Aorta (tissue), 5 donors: Measurements from ENCODE around the gene TMPRSS3. TPM values are rescaled to one million over a fixed set of nuclear protein-coding genes. Genes with fewer than 3 reads are reported as not detected.

Experiments used
- ATAC-seq: fragments of 200-7000 bp; cut with Tn5 transposase; one replicate; pipeline ENCODE4 v1.9.1; 2022; ENCODE audit warnings: moderate library complexity; ENCODE audit not compliant: low FRiP score
- DNase-seq, 2 donors: peaks; one replicate each; pipeline ENCODE4 v3.0.0-alpha.2; 2020
- H3K27ac ChIP-seq, 2 donors: one replicate each; pipeline ENCODE4 v1.5.1; 2013; ENCODE audit warnings: low read length in 2 of 2, mild to moderate bottlenecking in 2 of 2, moderate library complexity in 2 of 2, control low read depth in 1 of 2, inconsistent platforms in 1 of 2, low read depth in 1 of 2
- H3K27me3 ChIP-seq, 2 donors: one replicate each; pipeline ENCODE4 v1.6.1; 2013; ENCODE audit warnings: control low read depth in 1 of 2, low read length in 1 of 2, mild to moderate bottlenecking in 1 of 2, moderate library complexity in 1 of 2; ENCODE audit not compliant: insufficient read depth in 2 of 2, control insufficient read depth in 1 of 2
- H3K36me3 ChIP-seq, 2 donors: one replicate each; pipeline ENCODE4 v1.6.1; 2013; ENCODE audit warnings: control low read depth in 1 of 2, low read length in 1 of 2, mild to moderate bottlenecking in 1 of 2; ENCODE audit not compliant: insufficient read depth in 2 of 2, control insufficient read depth in 1 of 2
- H3K4me1 ChIP-seq, 2 donors: one replicate each; pipeline ENCODE4 v1.6.1; 2013; ENCODE audit warnings: low read length in 2 of 2, control low read depth in 1 of 2, mild to moderate bottlenecking in 1 of 2, moderate library complexity in 1 of 2; ENCODE audit not compliant: insufficient read depth in 2 of 2, control insufficient read depth in 1 of 2
- H3K4me3 ChIP-seq, 2 donors: one replicate each; pipeline ENCODE4 v1.5.1; 2013; ENCODE audit warnings: low read length in 2 of 2, control low read depth in 1 of 2, mild to moderate bottlenecking in 1 of 2
- H3K9me3 ChIP-seq: one replicate; pipeline ENCODE4 v1.6.1; 2013; ENCODE audit warnings: mild to moderate bottlenecking, low read length; ENCODE audit not compliant: control insufficient read depth
- WGBS, 2 donors: extraction: QIAGEN DNeasy Blood & Tissue Kit; methylation state at CpG; one replicate each; pipeline ENCODE4 v1.1.7; 2013; 5-methylcytosine and 5-hydroxymethylcytosine counted together
- intact Hi-C, 2 donors: fragments of 100-400 bp; cut with DNase I; formaldehyde crosslinking; loops; one replicate each; pipeline versions ENCODE4 v1.14.2 to v1.15.0; 2022
- polyA plus RNA-seq, 2 donors: library from polyadenylated mRNA; stranded (reverse); fragments of 200-250 nt; gene quantifications; one replicate each; pipeline ENCODE4 v1.2.3, GENCODE V29; 2013
- total RNA-seq, 2 donors: library from RNA; stranded (reverse); fragmentation: NEBNext Ultra II Directional; extraction: Animal tissue kit (Norgen Biotek cat#: 25700); gene quantifications; one replicate each; pipeline ENCODE4 v1.2.1, GENCODE V29; 2021
- donor health status: healthy with polysubstance abuse.
- donor health status: Bipolar disorder and iron deficiency.
- donor health status: DM: no; HTN: no; CAD: no.
- donor health status: DM: no; HTN: no; CAD: no.
- donor health status: DM: yes; HTN: yes; CAD: no.

The TMPRSS3 gene
- total and polyA plus RNA-seq, 4 donors = 0.15 TPM; not detected in 2

DNA sequence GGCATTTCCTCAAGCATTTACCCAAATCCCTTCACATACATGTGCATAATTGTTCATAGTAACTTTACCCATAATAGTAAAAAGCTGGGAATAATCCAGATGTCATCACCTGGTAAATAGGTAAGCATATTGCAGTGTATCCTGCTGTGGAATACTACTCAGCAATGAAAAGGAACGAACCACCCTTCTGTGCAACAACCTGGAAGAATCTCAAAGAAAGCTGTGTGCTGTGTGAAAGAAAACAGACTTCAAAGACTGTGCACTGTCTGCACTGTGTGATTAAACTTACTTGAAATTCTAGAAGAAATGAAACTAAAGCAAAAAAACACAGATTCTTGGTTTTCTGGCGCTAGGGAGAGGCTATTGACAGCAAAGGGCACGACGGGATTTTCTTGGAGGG lies 58.6 kb downstream of the TMPRSS3 start:
- H3K4me1 ChIP-seq = no peaks in the 10 kb centered on the region
- 82 to 83% methylated on average over 4 of the region's 4 CpGs for WGBS, 2 donors

DNA sequence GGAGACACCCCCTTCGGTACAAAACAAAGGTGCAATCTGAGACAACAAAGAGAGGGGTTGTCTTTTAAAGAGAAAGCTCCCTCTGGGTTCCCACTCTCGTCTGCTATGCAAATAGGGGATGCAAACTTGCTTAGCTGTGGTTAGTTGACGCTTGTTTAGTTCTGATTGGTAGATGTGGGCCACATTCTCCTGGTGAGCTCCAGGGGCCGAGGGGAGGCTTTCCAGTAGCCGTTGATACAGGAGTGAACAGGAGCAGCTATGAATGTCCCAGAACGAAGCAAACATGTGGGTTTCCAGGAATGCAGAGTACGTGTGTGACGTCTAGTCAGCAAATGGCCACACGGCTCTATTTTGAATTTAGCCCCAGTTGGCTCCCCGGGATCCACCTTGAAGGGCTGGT lies 59.8 kb downstream of the TMPRSS3 start:
- intact Hi-C loops = no loop called here
- H3K4me1 ChIP-seq = no peaks in the 10 kb centered on the region
- 8 to 9% methylated on average over 10 of the region's 10 CpGs for WGBS, 2 donors
- no peaks in the 10 kb centered on the region for H3K27me3 ChIP-seq
- no peak overlapping the region for H3K27ac ChIP-seq
- no peaks in the 10 kb centered on the region for H3K36me3 ChIP-seq
- DNase-seq (no peak), ATAC-seq (no peak)
- no peak overlapping the region for H3K4me3 ChIP-seq
- peaks cover 5% of the 10 kb centered on the region for H3K9me3 ChIP-seq

More for the DNA sequence above, 58.6 kb downstream of the TMPRSS3 start:
- no peak overlapping the region for H3K27ac ChIP-seq
- H3K9me3 ChIP-seq = peaks cover under 1% of the 10 kb centered on the region
- ATAC-seq (no peak), DNase-seq (no peak)
- no peak overlapping the region for H3K4me3 ChIP-seq
- no peaks in the 10 kb centered on the region for H3K36me3 ChIP-seq
- intact Hi-C loops = no loop called here
- no peaks in the 10 kb centered on the region for H3K27me3 ChIP-seq

DNA sequence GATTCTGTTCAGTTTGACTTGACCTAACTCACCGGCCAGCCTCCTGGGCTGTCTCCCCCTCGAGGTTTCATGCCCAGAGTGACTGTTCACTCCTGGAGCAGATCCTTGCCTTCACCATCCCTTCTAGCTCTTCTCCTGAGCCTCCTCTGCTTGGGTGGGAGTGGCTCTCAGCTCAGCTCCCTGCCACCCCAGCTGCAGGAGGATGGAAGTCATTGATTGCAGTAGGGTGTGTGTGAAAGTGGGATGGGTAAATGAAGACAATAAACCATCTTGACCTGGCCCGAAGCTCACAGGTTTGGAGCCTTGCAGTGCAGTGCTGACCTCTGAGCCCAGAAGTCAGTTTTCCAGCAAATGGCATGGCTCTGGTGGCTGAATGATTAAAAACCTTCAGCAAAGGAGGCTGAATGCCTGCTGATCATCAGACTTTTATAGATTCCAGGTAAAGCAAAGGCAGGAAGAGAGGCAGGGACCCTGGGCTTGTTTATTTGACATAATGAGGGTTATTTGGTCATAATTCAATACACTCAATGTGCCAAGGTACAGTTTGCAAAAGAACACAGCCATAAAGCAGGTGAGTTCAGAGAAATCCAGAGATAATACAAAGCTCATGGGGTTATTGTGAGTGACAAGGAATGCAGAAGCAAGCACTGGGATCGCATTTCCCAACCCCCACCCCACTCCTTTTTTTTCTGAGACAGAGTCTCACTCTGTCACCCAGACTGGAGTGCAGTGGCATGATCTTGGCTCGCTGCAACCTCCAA lies 63.1 kb downstream of the TMPRSS3 start:
- WGBS, 2 donors = 69 to 73% methylated on average over 5 of the region's 5 CpGs
- ATAC-seq = no peak
- Histone ChIP-seq H3K4me1 (no peaks in the 10 kb centered on the region), H3K9me3 (peaks cover 5% of the 10 kb centered on the region), H3K36me3 (no peaks in the 10 kb centered on the region), H3K27me3 (no peaks in the 10 kb centered on the region), H3K27ac (no peak overlapping the region), H3K4me3 (no peak overlapping the region)
- DNase-seq = no peak
- intact Hi-C loops = no loop called here

DNA sequence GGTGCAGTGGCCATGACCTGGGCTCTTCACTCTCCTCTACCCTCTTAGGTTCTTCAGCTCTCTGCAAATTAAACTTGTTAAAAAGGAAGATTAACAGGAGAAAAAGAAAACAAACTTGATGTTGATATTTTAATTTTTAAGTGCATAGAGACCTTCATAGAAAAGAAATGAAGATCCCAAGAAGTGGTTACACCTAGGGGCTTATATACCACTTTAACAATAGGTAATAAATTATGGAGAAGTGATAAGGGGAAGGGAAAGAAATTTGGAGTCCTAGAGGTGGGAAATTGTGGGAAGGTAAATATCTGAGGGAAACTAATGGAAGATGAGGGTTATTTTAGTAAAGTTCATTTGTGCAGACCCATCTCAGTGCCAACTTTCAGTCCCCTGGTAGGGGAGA lies 64.2 kb downstream of the TMPRSS3 start:
- DNase-seq (no peak), ATAC-seq (no peak)
- intact Hi-C loops = no loop called here
- Histone ChIP-seq H3K27me3 (no peaks in the 10 kb centered on the region), H3K36me3 (no peaks in the 10 kb centered on the region), H3K27ac (no peak overlapping the region), H3K4me3 (no peak overlapping the region), H3K4me1 (no peaks in the 10 kb centered on the region), H3K9me3 (peaks cover 5% of the 10 kb centered on the region)

DNA sequence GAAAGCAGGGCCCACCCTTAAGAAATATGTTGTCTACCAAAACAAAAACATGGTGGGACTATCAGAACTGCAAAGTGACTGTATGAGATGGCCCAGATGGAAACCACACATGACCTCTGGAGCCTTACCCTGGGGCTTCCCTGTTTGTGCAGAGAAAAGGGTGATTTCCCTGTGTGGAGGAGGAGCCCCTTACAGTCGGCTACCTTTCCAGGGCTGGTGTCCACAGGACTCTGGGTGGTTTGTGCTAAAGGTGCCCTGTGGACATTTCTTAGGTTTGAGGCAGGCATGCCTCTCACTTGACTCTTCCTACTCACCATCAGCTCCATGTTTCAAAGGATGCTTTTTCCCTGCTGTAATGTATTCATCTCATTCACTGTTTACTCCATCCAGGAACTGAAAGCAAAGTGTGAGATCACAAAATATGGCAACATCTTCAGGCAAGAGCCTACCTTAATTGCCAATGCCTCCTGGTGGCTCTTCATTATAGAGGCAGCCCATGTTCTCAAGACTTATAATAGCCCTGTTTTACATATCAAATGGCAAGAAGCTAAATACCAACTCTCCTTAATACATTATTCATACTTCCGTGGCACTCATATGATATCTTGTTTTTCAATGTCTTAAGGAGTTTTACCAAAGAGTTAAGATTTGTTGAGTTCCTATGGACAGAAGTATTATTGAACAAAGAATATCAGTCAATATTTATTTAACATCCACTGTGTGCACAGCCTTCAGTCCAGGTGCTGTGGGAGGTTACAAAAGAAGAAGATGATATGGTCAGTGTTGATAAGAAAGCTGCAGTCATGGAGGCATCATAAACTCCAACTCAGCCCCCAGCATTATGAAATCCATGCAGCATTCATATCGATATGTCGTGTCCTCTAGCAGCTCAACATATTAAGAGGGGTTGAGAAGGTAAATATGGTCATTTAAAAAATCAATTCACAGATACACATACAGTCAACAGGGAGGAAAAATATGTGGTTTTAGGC lies 65.2 kb downstream of the TMPRSS3 start:
- ATAC-seq = no peak

DNA sequence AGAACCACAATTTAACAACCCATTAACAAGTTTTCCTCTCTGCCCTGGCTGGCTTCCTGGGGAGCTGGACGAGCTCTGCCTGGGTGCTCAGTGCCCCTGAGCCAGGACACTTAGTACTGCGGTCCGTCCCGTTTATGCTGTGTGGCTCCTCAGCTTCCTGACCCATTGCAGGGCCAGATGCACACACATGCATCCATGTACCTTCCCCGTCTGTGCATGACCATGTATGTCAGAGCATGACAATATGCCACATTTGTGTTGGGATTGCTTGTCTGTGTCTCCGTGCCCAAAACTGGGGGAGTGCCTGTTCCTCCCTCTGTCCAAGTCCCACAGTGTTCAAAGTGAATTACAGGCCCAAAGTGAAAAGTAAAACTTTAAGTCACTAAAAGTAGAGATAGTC lies 71.0 kb downstream of the TMPRSS3 start:
- intact Hi-C loops = no loop called here
- Histone ChIP-seq H3K4me3 (no peak overlapping the region), H3K9me3 (peaks cover 2% of the 10 kb centered on the region), H3K4me1 (no peaks in the 10 kb centered on the region), H3K36me3 (no peaks in the 10 kb centered on the region), H3K27ac (no peak overlapping the region), H3K27me3 (no peaks in the 10 kb centered on the region)
- WGBS, 2 donors = 83% methylated on average over 6 of the region's 6 CpGs
- ATAC-seq (no peak), DNase-seq (no peak)

More for the DNA sequence above, 65.2 kb downstream of the TMPRSS3 start:
- Histone ChIP-seq H3K27ac (no peak overlapping the region), H3K4me1 (no peaks in the 10 kb centered on the region), H3K27me3 (no peaks in the 10 kb centered on the region), H3K4me3 (no peak overlapping the region), H3K9me3 (peaks cover 5% of the 10 kb centered on the region), H3K36me3 (no peaks in the 10 kb centered on the region)
- no peak for DNase-seq
- intact Hi-C loops = no loop called here
- WGBS, 2 donors = 84 to 86% methylated on average over 4 of the region's 4 CpGs

Other genes with a start within 250 kb of the TMPRSS3 start
- gene ABCG1, start 176.9 kb downstream of the TMPRSS3 start, total RNA-seq = 10 to 100 TPM; 18.7 to 24.2 TPM
- gene ABCG1, start 176.9 kb downstream of the TMPRSS3 start, polyA plus RNA-seq = 1 to 10 TPM; 4.8 to 7.4 TPM
- gene TFF3, start 80.6 kb downstream of the TMPRSS3 start, total RNA-seq = 1 to 10 TPM; 2.4 to 3.8 TPM
- gene TFF3, start 80.6 kb downstream of the TMPRSS3 start, polyA plus RNA-seq = 100 to 1,000 TPM in 1 of 2 donors, 10 to 100 TPM in 1; 27.5 to 170 TPM
- gene TFF2, start 45.1 kb downstream of the TMPRSS3 start, total RNA-seq = not detected
- gene TFF2, start 45.1 kb downstream of the TMPRSS3 start, polyA plus RNA-seq = 1 to 10 TPM in 1 of 2 donors, not detected in 1; 2.1 TPM
- gene TFF1, start 29.5 kb downstream of the TMPRSS3 start, total RNA-seq = not detected
- 10 to 100 TPM in 1 of 2 donors, 1 to 10 TPM in 1; 7.6 to 32.4 TPM for gene TFF1, start 29.5 kb downstream of the TMPRSS3 start, polyA plus RNA-seq
- 1 to 10 TPM in 1 of 2 donors, under 1 TPM in 1; 0.75 to 1.4 TPM for gene UBASH3A, start 7.8 kb upstream of the TMPRSS3 start, total RNA-seq
- gene UBASH3A, start 7.8 kb upstream of the TMPRSS3 start, polyA plus RNA-seq = under 1 TPM in 1 of 2 donors, not detected in 1; 0.10 TPM
- under 1 TPM in 1 of 2 donors, not detected in 1; 0.26 TPM for gene RSPH1, start 100.2 kb upstream of the TMPRSS3 start, total RNA-seq
- gene RSPH1, start 100.2 kb upstream of the TMPRSS3 start, polyA plus RNA-seq = 1 to 10 TPM in 1 of 2 donors, under 1 TPM in 1; 0.18 to 1.6 TPM
- 10 to 100 TPM in 1 of 2 donors, 1 to 10 TPM in 1; 6.5 to 11.7 TPM for gene SLC37A1, start 117.8 kb upstream of the TMPRSS3 start, total RNA-seq
- 1 to 10 TPM; 5.0 to 6.3 TPM for gene SLC37A1, start 117.8 kb upstream of the TMPRSS3 start, polyA plus RNA-seq